ENCODE data around the gene UNC13D. TPM values are rescaled to one million over a fixed set of nuclear protein-coding genes. Genes with fewer than 3 reads are reported as not detected.

Gene UNC13D
- total and polyA plus RNA-seq, 2 experiments from 2014 or later = 10.8 to 14.8 TPM

DNA sequence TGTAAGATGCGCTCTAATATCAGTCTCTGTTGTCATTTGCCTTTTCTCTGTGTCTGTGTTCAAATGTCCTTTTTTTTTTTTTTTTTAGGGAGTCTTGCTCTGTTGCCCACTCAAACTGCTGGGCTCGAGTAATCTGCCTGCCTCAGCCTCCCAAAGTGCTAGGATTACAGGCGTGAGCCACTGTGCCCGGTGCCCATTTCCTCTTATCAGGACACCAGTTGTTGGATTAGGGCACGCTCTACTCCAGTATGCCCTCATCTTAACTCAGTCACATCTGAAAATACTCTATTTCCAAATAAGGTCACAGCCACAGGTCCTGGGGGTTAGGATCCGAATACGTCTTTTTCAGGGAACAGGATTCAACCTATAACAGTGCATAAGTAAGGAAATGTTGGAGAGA, 36.1 kb upstream of the UNC13D start:
- Histone ChIP-seq H3K36me3 (no peaks in the 10 kb centered on the region), H3K4me3 (no peak overlapping the region), H3K27ac (no peak overlapping the region), H3K4me1 (ENCODE audit: low read depth) (no peaks in the 10 kb centered on the region), H3K9me3 (ENCODE audit: low read depth) (no peaks in the 10 kb centered on the region), H3K27me3 (peaks cover 30% of the 10 kb centered on the region)
- no peak for DNase-seq (ENCODE audit: low read depth in 1 of 2, low spot score in 1 of 2)
- TF ChIP-seq, protein P1, sequence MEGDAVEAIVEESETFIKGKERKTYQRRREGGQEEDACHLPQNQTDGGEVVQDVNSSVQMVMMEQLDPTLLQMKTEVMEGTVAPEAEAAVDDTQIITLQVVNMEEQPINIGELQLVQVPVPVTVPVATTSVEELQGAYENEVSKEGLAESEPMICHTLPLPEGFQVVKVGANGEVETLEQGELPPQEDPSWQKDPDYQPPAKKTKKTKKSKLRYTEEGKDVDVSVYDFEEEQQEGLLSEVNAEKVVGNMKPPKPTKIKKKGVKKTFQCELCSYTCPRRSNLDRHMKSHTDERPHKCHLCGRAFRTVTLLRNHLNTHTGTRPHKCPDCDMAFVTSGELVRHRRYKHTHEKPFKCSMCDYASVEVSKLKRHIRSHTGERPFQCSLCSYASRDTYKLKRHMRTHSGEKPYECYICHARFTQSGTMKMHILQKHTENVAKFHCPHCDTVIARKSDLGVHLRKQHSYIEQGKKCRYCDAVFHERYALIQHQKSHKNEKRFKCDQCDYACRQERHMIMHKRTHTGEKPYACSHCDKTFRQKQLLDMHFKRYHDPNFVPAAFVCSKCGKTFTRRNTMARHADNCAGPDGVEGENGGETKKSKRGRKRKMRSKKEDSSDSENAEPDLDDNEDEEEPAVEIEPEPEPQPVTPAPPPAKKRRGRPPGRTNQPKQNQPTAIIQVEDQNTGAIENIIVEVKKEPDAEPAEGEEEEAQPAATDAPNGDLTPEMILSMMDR (IDR thresholded peaks at IDR 0.05; ENCODE audit: low read depth, low read length) = no peak

DNA sequence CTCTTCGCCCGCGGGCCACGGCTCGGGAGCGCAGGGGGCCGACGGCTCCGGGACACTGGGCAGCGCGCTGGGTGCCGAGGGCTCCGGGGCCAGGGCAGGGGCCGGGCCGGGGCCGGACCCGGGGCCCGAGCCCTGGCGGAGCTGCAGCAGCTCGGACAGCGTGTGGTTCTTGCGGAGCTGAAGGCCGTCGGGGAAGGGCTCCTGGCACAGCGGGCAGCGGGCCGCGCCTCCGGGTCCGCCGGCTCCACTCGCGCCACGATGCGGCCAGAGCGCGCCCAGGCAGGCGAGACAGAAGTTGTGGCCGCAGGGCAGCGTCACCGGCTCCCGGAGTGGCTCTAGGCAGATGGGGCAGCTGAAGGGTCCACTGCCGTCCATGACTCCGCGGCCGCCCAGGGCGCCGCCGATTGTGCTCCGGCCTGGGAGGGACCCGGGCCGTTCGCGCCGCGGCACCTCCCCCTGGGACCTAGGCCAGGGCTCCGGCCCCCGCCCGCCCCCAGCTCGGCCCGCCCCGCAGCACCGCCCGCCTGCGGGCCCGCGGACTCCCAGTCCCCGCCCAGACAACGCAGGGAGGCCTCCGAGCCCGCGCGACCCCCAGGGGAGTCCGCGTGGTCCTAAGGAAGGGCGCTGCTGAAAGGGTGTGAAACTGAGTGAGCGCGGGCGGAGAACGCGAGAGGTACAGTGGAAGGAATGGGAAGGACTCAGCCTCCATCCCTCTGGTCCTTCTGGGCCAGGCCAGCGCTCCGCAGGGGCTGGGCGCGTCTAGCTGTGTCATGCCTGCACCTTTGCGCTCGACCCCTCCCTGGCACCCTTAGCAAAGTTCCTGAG, 34.2 kb upstream of the UNC13D start, which contains the start of gene TRIM47:
Gene TRIM47 (minus strand): TSS at position 408 of the 825 bp plus-strand sequence. CDS start 33 bp downstream, at position 375.
- DNase-seq (ENCODE audit: low read depth in 1 of 2, low spot score in 1 of 2) = peak; percentile 49 to 89
- Histone ChIP-seq H3K9me3 (ENCODE audit: low read depth) (no peaks in the 10 kb centered on the region), H3K36me3 (no peaks in the 10 kb centered on the region), H3K27ac (no peak within 1 kb of the TSS), H3K4me1 (ENCODE audit: low read depth) (peaks cover 3% of the 10 kb centered on the region), H3K4me3 (peak within 1 kb of the TSS; percentile 12), H3K27me3 (peaks cover 30% of the 10 kb centered on the region)
- TF ChIP-seq, protein P1 (IDR thresholded peaks at IDR 0.05; ENCODE audit: low read depth, low read length) = peak; percentile 23

DNA sequence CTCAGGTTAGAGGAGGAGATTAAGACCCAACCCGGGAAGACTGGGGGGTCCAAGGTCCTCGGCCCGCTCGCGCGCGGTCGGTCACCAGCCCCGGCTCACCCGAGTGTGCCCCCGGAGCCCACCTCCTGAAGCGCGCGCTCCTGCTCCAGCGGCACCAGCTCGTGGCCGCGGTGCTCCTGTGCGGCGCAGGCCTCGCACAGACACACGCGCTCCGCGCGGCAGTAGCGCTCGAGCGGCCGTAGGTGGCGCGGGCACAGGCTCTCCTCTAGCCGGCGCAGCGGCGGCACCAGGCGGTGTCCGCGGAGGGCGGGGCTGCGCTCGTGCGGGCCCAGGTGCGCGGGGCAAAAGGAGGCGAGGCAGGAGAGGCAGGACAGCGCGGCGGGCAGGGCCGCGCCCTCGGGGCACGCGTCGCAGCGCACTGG, 33.6 kb upstream of the UNC13D start:
- TF ChIP-seq, protein P1 (IDR thresholded peaks at IDR 0.05; ENCODE audit: low read depth, low read length) = peak; percentile 43
- Histone ChIP-seq H3K36me3 (no peaks in the 10 kb centered on the region), H3K4me1 (ENCODE audit: low read depth) (peaks cover 9% of the 10 kb centered on the region), H3K4me3 (peak overlapping the region; percentile 12), H3K27me3 (peaks cover 30% of the 10 kb centered on the region), H3K9me3 (ENCODE audit: low read depth) (no peaks in the 10 kb centered on the region), H3K27ac (no peak overlapping the region)
- DNase-seq (ENCODE audit: low read depth in 1 of 2, low spot score in 1 of 2) = peak; percentile 78 to 81

DNA sequence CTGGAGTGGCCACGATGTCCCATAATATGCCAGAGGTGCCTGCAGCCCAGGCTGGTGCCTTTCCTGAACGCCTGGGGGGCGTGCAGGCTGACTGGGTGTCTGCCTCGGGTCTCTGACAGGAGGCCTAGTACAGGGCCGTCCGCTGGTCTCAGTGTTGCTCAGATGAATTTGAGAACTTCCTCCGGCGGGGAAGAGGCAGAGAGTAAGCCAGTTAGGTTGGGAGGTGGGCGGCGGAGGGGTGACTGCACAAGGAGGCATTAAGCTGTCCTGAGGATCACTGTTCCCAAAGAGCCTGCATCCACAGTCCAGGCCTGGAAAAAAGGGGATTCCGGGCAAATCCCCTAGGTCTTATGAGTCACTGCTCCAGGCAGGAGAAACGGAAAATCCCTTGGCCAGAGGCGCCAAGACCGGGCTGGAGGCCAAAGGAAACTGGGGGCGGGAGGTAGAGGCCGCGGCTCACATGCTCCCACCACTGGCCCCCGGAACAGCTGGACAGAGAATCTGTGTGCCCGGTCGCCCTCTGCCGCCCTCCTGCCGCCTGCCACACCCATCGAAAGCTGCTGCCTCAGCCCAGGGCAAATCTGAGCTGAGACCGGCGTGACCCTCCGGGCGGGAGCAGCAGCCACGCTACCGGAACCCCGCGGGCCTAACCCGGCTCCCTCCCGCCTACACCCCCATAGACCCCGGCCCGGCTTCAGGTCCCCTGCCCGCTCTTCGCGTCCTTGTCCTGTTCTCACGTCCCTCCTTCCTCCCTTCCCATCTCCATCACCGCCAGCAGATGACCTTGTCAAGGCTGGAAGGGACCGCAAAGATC, 32.9 kb upstream of the UNC13D start:
- Histone ChIP-seq H3K36me3 (no peaks in the 10 kb centered on the region), H3K27me3 (peaks cover 30% of the 10 kb centered on the region), H3K27ac (no peak overlapping the region), H3K9me3 (ENCODE audit: low read depth) (no peaks in the 10 kb centered on the region), H3K4me3 (peak overlapping the region; percentile 12), H3K4me1 (ENCODE audit: low read depth) (peaks cover 15% of the 10 kb centered on the region)
- DNase-seq (ENCODE audit: low read depth in 1 of 2, low spot score in 1 of 2) = peak in 1 of 2 donors; percentile 97
- TF ChIP-seq, protein P1 (IDR thresholded peaks at IDR 0.05; ENCODE audit: low read depth, low read length) = no peak

DNA sequence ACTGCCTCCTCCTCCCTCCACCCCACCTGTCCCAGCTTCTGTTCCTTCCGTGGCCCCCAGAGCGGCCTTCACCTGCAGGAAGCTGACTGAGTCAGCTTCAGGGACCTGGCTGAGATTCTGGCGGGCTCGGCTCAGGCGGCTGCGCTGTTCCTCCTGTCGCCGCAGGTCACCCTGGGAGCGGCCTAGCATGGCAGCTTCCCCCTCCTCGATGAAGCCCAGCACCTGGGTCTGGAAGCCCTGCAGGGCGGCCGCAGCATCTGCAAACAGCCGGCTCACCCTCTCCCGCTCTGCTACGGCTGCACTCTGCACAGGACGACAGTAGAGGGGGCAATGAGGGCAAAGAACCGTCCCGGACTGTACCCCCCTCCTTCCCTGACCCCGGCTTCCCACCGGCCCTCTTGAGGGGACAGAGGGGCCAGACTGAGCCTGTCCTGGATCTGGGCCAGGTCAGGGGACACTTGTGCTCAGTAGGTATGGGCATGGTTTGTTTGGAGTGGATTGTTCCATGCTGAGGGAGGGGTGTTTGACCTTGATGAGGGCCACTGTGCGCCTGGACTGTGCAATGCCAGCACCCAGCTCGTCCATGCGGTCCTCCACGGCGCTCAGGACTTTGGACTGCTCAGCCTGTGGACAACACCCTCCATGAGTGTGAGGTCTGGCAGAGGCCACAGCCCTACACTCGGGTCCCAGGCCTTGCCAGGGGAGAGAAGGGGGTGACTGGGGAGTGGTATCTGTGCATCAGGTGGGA, 32.2 kb upstream of the UNC13D start:
- H3K4me1 ChIP-seq (ENCODE audit: low read depth) = peaks cover 15% of the 10 kb centered on the region
- H3K4me3 ChIP-seq = no peak overlapping the region
- no peak for DNase-seq (ENCODE audit: low read depth in 1 of 2, low spot score in 1 of 2)
- no peaks in the 10 kb centered on the region for H3K36me3 ChIP-seq
- TF ChIP-seq, protein P1 (IDR thresholded peaks at IDR 0.05; ENCODE audit: low read depth, low read length) = peak; percentile 23
- no peaks in the 10 kb centered on the region for H3K9me3 ChIP-seq (ENCODE audit: low read depth)
- peaks cover 30% of the 10 kb centered on the region for H3K27me3 ChIP-seq
- H3K27ac ChIP-seq = no peak overlapping the region

All from cardiac muscle cell (in vitro differentiated cells and primary cell).